ENCODE results near the gene GPC6.
"Not testable (repeated sequence)": the region's sequence is repeated elsewhere in the genome, so short reads cannot be mapped to it uniquely, and the experiment has no call there.

The GPC6 gene

GRCh38 chr13:94333131-94333820 is 1106.7 kb downstream of the GPC6 start:
- no peaks in the 10 kb centered on the region for H3K36me3 ChIP-seq (ENCODE audit: insufficient read depth, low read depth, low read length)
- no peak overlapping the region for H3K4me3 ChIP-seq (ENCODE audit: low read length)
- no peak overlapping the region for H3K27ac ChIP-seq (ENCODE audit: low read length)
- H3K9ac ChIP-seq (ENCODE audit: low read depth, low read length), result no peak overlapping the region
- no peaks in the 10 kb centered on the region for H3K4me1 ChIP-seq (ENCODE audit: insufficient read depth, low read length)
- H3K27me3 ChIP-seq (ENCODE audit: insufficient read depth, low read length), result no peaks in the 10 kb centered on the region
- no peaks in the 10 kb centered on the region for H3K9me3 ChIP-seq (ENCODE audit: insufficient read depth, low read depth, low read length)

GRCh38 chr13:94335761-94336526 is 1109.3 kb downstream of the GPC6 start:
- Histone ChIP-seq H3K9ac (ENCODE audit: low read depth, low read length) (no peak overlapping the region), H3K4me1 (ENCODE audit: insufficient read depth, low read length) (no peaks in the 10 kb centered on the region), H3K27ac (ENCODE audit: low read length) (no peak overlapping the region), H3K9me3 (ENCODE audit: insufficient read depth, low read depth, low read length) (no peaks in the 10 kb centered on the region), H3K4me3 (ENCODE audit: low read length) (no peak overlapping the region), H3K36me3 (ENCODE audit: insufficient read depth, low read depth, low read length) (no peaks in the 10 kb centered on the region), H3K27me3 (ENCODE audit: insufficient read depth, low read length) (no peaks in the 10 kb centered on the region)

GRCh38 chr13:94339116-94339687 is 1112.6 kb downstream of the GPC6 start:
- Histone ChIP-seq H3K4me1 (ENCODE audit: insufficient read depth, low read length) (peaks cover under 1% of the 10 kb centered on the region; the same call in 1 of the 2 replicates), H3K27ac (ENCODE audit: low read length) (no peak overlapping the region), H3K36me3 (ENCODE audit: insufficient read depth, low read depth, low read length) (no peaks in the 10 kb centered on the region), H3K4me3 (ENCODE audit: low read length) (no peak overlapping the region), H3K9ac (ENCODE audit: low read depth, low read length) (no peak overlapping the region), H3K9me3 (ENCODE audit: insufficient read depth, low read depth, low read length) (no peaks in the 10 kb centered on the region), H3K27me3 (ENCODE audit: insufficient read depth, low read length) (no peaks in the 10 kb centered on the region)

GRCh38 chr13:94342436-94343242 is 1116.0 kb downstream of the GPC6 start:
- no peaks in the 10 kb centered on the region for H3K27me3 ChIP-seq (ENCODE audit: insufficient read depth, low read length)
- H3K27ac ChIP-seq (ENCODE audit: low read length), result no peak overlapping the region
- peaks cover 15% of the 10 kb centered on the region for H3K4me1 ChIP-seq (ENCODE audit: insufficient read depth, low read length)
- H3K9ac ChIP-seq (ENCODE audit: low read depth, low read length), result no peak overlapping the region
- H3K9me3 ChIP-seq (ENCODE audit: insufficient read depth, low read depth, low read length), result no peaks in the 10 kb centered on the region
- no peaks in the 10 kb centered on the region for H3K36me3 ChIP-seq (ENCODE audit: insufficient read depth, low read depth, low read length)
- no peak overlapping the region for H3K4me3 ChIP-seq (ENCODE audit: low read length)

- Histone ChIP-seq H3K4me1 (ENCODE audit: insufficient read depth, low read length) (peaks cover 15% of the 10 kb centered on the region), H3K36me3 (ENCODE audit: insufficient read depth, low read depth, low read length) (no peaks in the 10 kb centered on the region), H3K27me3 (ENCODE audit: insufficient read depth, low read length) (no peaks in the 10 kb centered on the region), H3K4me3 (ENCODE audit: low read length) (no peak overlapping the region), H3K9me3 (ENCODE audit: insufficient read depth, low read depth, low read length) (no peaks in the 10 kb centered on the region), H3K27ac (ENCODE audit: low read length) (no peak overlapping the region), H3K9ac (ENCODE audit: low read depth, low read length) (no peak overlapping the region)
Observed at GRCh38 chr13:94343243-94343585, 1116.6 kb downstream of the GPC6 start.

- not testable (repeated sequence) for H3K36me3 ChIP-seq (ENCODE audit: insufficient read depth, low read depth, low read length); H3K4me3 ChIP-seq (ENCODE audit: low read length); H3K27me3 ChIP-seq (ENCODE audit: insufficient read depth, low read length); H3K9ac ChIP-seq (ENCODE audit: low read depth, low read length); H3K9me3 ChIP-seq (ENCODE audit: insufficient read depth, low read depth, low read length); H3K27ac ChIP-seq (ENCODE audit: low read length)
- H3K4me1 ChIP-seq (ENCODE audit: insufficient read depth, low read length), result peaks cover 15% of the 10 kb centered on the region
Observed at GRCh38 chr13:94343687-94344086, 1117.1 kb downstream of the GPC6 start.

GRCh38 chr13:94344126-94344818 is 1117.7 kb downstream of the GPC6 start:
- Histone ChIP-seq H3K9me3 (ENCODE audit: insufficient read depth, low read depth, low read length) (no peaks in the 10 kb centered on the region), H3K27ac (ENCODE audit: low read length) (no peak overlapping the region), H3K4me3 (ENCODE audit: low read length) (peak overlapping the region; percentile 42; the same call in 1 of the 2 replicates), H3K36me3 (ENCODE audit: insufficient read depth, low read depth, low read length) (no peaks in the 10 kb centered on the region), H3K27me3 (ENCODE audit: insufficient read depth, low read length) (no peaks in the 10 kb centered on the region), H3K9ac (ENCODE audit: low read depth, low read length) (no peak overlapping the region), H3K4me1 (ENCODE audit: insufficient read depth, low read length) (peaks cover 15% of the 10 kb centered on the region)

- no peak overlapping the region for H3K27ac ChIP-seq (ENCODE audit: low read length)
- no peak overlapping the region for H3K4me3 ChIP-seq (ENCODE audit: low read length)
- no peaks in the 10 kb centered on the region for H3K36me3 ChIP-seq (ENCODE audit: insufficient read depth, low read depth, low read length)
- peaks cover 15% of the 10 kb centered on the region for H3K4me1 ChIP-seq (ENCODE audit: insufficient read depth, low read length)
- H3K9ac ChIP-seq (ENCODE audit: low read depth, low read length), result no peak overlapping the region
- H3K27me3 ChIP-seq (ENCODE audit: insufficient read depth, low read length), result no peaks in the 10 kb centered on the region
- H3K9me3 ChIP-seq (ENCODE audit: insufficient read depth, low read depth, low read length), result no peaks in the 10 kb centered on the region
Observed at GRCh38 chr13:94345374-94346195, 1119.0 kb downstream of the GPC6 start.

- H3K36me3 ChIP-seq (ENCODE audit: insufficient read depth, low read depth, low read length), result no peaks in the 10 kb centered on the region
- no peaks in the 10 kb centered on the region for H3K27me3 ChIP-seq (ENCODE audit: insufficient read depth, low read length)
- H3K9ac ChIP-seq (ENCODE audit: low read depth, low read length), result no peak overlapping the region
- no peak overlapping the region for H3K4me3 ChIP-seq (ENCODE audit: low read length)
- peaks cover 15% of the 10 kb centered on the region for H3K4me1 ChIP-seq (ENCODE audit: insufficient read depth, low read length)
- H3K27ac ChIP-seq (ENCODE audit: low read length), result no peak overlapping the region
- H3K9me3 ChIP-seq (ENCODE audit: insufficient read depth, low read depth, low read length), result no peaks in the 10 kb centered on the region
Observed at GRCh38 chr13:94346261-94347019, 1119.8 kb downstream of the GPC6 start.

GRCh38 chr13:94351292-94351990 is 1124.8 kb downstream of the GPC6 start:
- no peak overlapping the region for H3K27ac ChIP-seq (ENCODE audit: low read length)
- no peaks in the 10 kb centered on the region for H3K36me3 ChIP-seq (ENCODE audit: insufficient read depth, low read depth, low read length)
- no peaks in the 10 kb centered on the region for H3K9me3 ChIP-seq (ENCODE audit: insufficient read depth, low read depth, low read length)
- H3K27me3 ChIP-seq (ENCODE audit: insufficient read depth, low read length), result no peaks in the 10 kb centered on the region
- no peaks in the 10 kb centered on the region for H3K4me1 ChIP-seq (ENCODE audit: insufficient read depth, low read length)
- H3K9ac ChIP-seq (ENCODE audit: low read depth, low read length), result no peak overlapping the region
- H3K4me3 ChIP-seq (ENCODE audit: low read length), result no peak overlapping the region
